Measurements from ENCODE around the gene LPCAT1.

DNA sequence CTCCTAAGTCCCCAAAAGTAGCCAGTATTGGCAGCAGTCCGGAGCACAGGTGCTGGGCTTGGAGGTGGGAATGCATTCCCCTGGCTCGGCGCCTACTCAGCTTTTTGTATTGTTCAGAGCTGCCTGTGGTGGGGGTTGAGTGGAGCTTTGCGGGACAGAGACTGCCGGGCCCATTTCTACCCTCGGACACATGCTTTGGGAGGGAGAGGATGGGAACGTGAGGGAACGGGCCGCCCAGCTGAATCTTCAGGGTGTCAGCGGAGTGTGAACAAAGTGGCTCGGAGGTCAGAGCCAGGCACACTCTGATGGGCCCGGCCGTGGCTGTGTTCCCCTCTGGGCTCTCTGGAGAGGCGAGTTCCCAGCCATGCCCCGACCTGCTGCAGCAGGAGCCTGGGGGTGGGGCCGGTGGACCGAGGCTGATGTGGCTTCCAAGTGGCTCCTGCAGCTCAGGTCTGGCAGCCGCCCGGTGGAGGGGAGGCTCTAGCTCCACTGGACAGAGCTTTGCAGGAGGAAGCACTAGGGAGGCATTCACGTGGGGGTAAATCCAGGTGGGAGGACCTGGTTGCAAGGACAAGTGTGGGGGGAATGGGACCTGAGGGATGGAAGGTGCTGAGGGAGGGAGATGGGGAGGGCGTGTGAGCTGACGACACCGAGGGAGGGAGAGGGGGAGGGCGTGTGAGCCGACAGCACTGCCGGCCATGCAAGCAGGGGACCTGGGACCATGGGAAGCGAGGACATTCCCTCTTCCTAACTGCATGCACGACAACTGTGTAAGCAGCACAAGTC is 47.4 kb downstream of the LPCAT1 start:
- TF ChIP-seq POLR2AphosphoS5 (IDR thresholded peaks at IDR 0.05; ENCODE audit: borderline replicate concordance, low read depth, low read length) (no peak), EZH2 (IDR thresholded peaks at IDR 0.05) (no peak)

Data from SK-N-MC (cell line).